ENCODE results near the gene SLC30A7.
A peak's percentile ranks its signal among the peaks of the same experiment; 100 is the strongest.
"Not testable (repeated sequence)": the region's sequence is repeated elsewhere in the genome, so short reads cannot be mapped to it uniquely, and the experiment has no call there.

Gene SLC30A7, protein sequence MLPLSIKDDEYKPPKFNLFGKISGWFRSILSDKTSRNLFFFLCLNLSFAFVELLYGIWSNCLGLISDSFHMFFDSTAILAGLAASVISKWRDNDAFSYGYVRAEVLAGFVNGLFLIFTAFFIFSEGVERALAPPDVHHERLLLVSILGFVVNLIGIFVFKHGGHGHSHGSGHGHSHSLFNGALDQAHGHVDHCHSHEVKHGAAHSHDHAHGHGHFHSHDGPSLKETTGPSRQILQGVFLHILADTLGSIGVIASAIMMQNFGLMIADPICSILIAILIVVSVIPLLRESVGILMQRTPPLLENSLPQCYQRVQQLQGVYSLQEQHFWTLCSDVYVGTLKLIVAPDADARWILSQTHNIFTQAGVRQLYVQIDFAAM

DNA sequence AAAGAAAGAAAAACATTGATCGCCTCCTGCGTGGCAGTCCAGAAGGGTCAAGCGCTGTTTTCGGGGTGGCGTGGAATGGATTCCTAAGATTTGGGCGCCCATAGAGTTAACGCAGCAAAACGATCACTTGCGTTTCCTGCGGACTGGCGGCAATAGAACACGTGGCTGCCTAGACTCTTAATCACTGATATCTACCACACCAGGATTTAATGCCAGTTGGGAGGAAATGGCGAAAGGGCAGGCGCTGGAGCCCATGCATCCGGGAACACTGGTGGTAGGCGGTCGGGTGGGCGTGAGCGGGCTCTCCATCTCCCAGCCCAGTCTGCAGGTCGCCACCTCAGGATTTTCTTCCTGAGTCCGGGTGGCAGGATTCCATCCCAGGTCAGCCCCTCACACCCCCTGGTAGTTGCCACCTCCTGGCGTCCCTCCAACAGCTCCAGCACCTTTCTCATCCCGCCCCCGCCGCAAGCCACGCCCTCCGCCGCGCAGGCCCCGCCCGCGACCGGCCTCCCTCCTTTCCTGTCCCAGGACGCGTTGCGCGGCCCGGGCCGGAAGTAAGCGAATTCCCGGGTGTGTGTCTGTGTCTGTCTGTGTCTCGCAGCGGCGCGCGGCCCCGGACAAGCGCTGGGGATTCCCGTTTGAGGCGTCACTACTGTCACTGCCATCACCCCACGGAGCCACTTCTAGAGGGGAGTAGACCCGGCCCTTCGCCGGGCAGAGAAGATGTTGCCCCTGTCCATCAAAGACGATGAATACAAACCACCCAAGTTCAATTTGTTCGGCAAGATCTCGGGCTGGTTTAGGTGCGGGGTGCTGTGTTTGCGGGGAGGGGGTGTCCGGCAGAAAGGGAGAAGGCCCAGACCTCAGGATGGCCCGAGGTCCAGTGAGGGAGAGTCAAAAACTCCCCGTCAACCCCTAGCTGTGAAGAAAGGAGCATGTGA is at the start of gene SLC30A7:
TSS of gene SLC30A7 (plus strand) at position 551 of the 941 bp plus-strand sequence. CDS start at position 724, 173 bp downstream.
- DNase-seq: peak; percentile 90

DNA sequence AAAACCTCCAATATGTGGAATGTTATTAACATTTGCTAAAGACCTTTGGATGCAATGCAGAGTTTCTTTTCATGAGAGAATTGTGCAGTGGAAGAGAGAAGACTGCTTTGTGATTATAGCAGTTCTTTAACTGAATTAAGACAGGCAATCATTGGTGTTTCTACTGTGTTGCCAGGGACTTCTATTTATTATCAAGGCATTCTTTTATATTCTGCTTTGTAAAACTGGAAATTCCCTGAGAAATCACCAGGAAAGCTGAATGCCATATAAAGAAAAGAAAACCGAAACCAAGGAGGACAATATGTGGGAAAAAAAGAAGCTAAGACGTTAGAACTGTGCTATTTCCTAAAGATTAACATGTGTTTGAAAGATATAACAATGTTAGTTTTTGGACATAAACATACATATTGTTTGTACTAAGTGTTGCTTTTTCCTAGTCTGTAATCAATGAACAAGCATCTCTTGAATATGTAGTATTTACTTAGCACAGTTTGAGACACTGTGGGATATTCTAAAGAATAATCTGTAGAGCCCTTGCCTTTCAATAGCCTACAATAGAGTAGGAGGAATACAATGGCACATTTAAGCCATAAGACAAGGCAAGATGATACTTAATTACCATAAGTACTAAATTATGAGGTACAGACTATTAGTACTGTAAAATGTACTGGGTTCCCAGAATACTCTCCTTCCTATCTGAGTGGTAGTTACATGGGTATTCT is 48.4 kb upstream of the SLC30A7 start:
- peak; percentile 58 for DNase-seq

DNA sequence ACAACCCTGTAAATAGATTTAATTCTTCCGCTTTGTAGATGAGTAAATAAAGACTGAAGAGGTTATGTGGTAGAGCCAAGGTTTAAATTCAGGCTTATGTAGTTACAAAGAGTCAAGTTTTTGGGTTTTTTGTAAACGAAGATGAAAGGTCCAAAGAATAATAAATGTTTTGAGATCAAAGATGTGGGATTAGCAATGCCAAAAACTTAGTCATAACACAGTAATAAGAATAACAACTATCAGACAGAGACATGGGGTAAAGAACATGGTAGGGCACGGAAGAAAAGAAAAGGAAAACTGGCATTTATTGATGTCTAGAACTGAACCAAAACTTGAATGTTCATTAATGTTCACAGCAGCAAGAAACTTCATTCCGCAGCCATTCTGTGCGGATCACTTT is 44.2 kb upstream of the SLC30A7 start:
- no peak for DNase-seq

DNA sequence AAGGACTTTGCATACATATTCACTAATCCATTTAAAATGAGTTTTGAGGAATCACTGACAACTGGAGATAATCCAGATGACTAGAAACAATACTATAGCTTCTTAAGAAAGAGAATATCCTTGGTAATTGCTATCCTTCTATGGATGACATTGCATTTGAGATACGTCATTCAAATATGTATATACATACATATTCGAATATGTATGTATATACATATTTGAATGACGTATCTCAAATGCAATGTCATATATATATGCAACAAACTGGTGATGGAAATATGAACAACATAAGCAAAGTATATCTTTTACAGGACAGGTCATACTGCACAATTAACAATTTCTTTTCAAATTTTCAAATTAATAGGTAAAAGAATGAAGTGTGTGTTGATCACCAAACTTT is 42.9 kb upstream of the SLC30A7 start:
- DNase-seq: no peak

DNA sequence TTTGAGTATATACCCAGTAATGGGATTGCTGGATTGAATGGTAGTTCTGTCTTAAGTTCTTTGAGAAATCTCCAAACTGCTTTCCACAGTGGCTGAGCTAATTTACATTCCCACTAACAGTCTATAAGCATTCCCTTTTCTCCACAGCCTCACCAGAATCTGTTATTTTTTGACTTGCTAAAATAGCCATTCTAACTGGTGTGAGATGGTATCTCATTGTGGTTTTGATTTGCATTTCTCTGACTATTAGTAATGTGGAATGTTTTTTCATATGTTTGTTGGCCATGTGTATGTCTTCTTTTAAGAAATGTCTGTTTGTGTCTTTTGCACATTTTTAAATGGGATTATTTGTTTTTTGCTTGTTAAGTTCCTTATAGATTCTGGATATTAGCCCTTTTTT is 40.8 kb upstream of the SLC30A7 start:
- not testable (repeated sequence) for DNase-seq

DNA sequence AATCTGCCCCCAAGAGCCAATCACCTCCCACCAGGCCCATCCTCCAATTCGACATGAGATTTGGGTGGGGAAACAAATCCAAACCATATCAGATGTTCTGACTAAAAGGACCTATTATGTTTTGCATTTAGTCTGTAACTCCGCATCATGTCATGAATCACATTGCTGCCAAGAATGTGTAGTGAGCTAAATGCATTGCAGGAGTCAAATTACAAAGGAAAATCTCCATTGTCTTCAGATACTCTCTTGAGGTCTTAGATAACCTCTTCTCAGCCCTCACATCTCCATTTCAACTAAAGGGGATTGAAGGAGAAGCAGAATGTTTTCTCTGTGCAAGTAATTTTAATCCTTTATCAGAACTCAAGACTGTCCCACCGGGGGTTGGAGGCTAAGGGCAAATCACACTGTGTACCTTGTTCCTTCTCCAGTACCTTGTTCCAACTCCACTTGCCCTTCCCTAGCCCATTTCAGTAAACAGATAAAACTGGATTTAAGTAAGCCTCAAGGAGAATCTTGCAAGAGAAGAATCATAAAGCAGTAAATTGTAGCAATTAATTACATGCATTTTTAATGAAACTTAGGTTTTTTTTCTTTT is 35.4 kb upstream of the SLC30A7 start:
- DNase-seq: peak; percentile 7

DNA sequence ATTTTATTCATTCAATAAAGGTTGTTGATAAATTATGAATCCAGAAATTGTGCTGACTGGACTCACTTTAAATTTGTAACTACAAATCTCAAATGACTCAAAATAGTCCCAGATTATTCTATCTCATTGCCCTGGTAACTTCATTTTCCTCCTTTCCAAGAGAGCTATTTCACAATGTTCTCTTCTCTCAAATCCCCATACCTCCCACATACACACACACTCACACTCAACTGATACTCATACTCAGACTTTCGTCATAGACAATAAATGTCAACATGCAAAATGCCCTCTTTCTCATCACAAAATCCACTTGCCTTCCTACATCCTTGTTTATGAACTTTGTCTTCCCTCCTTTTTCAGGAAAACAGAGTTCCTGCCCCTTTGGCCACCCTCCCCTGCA is 34.5 kb upstream of the SLC30A7 start:
- DNase-seq: no peak

DNA sequence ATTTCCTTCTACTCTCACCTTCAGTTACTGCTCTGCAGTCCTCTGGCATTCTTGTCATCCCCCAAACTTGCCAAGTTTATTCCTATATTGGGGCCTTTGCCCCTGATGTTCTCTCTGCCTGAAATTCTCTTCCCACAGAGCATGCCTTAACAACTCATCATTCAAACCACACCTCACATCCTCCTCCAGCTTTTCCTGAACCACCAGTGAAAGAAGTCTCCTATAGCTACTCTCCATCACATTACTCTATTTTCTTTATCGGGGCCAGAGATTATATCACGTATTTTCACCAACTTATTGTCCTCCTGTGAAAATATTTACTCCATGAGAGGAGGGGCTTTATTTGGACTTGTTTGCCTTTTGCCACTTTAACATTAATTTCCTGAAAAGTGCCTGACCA is 33.3 kb upstream of the SLC30A7 start:
- DNase-seq: peak; percentile 33

DNA sequence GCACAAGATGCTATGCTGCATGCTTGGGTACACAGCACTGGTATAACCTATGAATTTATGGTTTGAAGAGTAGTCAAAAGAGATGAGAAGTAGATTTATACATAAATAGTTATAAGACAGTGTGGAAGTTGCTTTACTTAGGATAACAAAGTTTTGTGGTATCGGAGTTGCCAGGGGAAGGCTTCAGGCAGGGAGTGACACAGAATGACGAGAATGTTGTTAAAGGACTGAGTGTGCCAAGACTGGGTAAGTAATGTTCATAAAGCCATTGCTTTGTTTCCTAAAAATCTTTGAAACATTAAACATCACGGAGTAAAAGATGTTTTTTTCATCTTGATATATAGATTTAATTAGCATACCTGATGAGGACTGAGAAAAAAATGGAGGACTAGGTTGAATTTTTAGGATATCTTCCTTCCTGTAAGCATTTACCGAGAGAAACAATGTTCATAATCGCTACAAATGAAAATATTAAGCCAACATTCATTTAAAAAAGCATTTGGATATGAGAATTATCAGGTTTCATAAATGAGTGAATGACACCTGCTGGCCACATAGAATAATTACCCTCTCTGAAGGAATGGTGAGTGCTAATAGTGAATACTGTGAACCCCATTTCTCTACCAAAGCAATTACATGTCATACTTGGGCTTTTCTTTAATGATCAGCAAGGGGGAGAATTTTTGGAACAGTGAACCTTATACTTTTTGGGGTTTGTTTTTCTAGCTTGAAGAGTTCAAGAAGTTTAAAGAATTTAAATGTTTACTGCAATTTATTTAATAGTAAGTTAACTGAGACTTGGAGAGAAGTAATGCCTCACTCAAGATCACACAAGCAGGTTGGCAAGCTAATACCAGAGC is 29.6 kb upstream of the SLC30A7 start:
- peak; percentile 46 for DNase-seq

DNA sequence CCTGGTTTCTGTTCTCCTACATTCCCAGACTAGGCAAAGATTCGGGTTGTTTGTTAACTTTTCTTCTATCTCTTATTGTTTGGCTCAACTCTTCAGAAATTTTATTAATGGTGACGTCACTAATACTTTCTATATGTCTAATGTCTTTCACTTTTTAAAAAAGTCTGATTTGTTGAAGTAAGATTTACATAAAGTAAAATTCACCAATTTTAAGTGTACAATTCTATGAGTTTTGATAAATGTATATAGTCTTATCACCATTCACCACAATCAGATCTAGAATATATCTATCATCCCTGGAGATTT is 29.0 kb upstream of the SLC30A7 start:
- DNase-seq: no peak

DNA sequence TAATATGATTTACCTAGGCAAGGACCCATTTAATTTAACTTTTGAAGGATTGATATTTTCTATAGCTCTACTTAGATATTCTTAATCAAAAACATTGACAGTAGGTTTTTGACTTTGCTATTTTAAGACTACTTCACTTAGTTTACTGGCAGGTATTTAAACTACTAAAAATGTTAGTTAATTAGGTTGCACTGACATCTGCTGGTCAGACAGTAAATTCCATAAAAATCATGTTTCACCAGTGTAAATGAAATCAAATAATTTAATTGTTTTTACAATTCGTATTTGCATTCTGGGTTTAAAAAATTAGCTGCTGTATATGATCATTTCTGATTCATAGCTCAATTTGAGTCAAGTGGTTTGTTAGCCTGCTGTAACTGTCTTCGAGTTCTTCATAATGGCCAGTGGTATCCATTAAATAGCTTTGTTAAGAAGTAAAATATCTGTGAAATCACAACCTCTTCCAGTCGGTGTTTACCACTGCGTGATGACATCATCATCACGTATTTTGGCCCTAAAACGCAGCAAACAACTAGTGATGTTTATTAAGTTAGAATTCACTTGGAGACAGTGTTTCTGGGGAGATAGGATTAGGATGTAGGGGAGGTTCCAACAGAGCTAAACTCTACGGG is 27.4 kb upstream of the SLC30A7 start:
- DNase-seq: peak; percentile 47

DNA sequence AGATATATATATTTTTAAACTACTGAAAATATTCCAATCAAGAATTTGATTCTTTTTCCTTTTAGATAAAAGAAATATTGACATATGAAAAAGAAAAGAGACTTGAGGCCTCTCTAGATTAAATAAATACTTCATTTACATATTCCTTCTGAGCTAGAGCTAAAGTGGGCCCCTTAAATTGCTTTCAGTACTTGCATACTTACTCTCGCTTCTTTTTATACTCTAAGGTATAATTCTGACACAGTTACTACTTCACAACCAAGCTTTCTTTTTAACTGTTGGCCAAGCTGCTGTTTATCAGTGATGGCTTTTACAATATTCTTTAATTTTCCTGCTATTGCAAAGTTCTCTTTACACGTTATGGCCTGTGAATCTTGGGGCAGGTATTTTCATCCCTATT is 25.9 kb upstream of the SLC30A7 start:
- DNase-seq: no peak

DNA sequence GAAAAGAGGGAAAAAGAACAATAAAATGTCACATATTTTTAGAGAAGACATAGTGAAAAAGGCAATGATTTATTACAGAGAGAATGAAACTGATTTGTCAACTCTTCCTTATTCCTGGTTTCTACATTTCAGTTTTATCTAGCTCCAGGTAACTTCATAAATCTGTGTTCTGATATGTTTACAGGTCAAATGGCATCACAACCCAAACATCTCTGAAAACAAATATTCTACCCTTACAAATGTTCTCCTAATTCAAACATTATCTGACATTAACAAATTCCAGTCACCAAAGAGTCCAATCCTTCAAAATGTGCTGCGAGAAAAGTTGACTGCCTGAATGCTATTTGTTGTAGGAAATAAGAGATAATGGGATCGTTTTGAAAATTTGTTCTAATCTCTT is 21.5 kb upstream of the SLC30A7 start:
- DNase-seq: no peak

DNA sequence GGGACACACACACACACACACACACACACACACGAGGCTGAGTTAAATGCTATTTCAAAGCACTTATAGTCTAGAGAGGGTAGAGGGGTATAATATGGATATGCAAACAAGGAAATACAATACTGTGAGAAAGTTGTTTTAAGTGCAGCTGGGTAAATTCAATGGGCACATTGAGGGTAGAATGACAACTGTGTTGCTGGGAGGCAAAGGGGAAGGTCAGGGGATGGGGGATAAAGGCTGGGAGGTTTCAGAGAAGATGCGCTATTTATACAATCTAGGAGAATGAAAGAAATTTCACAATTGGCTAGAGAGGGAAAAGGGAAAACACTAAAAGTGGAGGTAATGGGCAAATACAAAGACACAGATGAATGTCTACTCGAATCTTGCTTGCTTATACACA is 20.7 kb upstream of the SLC30A7 start:
- DNase-seq: no peak

DNA sequence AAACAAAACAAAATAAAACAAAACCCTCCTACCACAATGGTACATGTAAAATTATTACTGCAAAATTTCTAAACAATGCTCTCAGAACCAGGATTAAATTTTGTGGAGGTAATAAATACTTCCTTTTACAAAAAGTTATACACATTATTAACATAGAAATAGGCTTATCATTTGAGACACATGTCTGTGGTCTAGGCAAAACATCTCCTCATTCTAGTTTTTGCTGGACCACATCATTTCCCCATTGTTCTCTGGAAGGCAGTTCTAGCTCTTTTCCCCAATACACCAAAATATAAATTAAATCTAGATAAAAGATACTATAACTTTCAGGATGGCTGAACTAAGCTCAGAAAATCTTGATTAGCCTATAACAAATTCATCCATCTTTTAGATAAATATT is 19.6 kb upstream of the SLC30A7 start:
- no peak for DNase-seq

DNA sequence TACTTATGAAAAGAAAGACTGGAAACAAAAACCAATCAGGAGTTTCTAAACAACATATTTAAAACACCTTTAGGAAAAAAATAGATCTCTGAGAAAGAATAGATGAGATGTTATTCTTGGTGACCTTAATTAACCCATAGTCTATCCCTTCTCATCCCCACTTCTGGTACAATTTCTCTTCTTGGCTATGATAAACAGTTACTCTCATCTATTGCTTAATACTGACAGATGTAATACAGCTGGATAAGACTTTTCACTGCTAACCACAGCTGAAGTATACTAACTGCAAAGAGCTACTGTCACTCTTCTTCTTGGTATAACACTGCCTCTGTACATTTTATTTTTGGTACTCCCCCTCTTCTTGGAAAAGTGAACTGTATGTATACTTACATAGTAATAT is 16.5 kb upstream of the SLC30A7 start:
- DNase-seq: no peak

DNA sequence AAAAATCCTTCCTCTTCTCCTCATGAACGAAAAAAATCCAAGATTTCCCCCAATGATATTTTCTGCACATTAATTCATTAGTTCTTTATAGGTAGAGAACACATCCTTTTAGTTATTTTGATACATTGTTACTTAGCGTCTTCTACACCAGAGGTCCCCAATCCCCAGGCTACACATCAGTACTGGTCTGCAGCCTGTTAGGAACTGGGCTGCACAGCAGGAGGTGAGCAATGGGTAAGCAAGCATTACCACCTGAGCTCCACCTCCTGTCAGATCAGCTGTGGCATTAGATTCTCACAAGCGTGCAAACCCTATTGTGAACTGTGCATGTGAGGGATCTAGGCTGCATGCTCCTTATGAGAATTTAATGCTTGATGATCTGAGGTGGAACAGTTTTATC is 14.2 kb upstream of the SLC30A7 start:
- no peak for DNase-seq

DNA sequence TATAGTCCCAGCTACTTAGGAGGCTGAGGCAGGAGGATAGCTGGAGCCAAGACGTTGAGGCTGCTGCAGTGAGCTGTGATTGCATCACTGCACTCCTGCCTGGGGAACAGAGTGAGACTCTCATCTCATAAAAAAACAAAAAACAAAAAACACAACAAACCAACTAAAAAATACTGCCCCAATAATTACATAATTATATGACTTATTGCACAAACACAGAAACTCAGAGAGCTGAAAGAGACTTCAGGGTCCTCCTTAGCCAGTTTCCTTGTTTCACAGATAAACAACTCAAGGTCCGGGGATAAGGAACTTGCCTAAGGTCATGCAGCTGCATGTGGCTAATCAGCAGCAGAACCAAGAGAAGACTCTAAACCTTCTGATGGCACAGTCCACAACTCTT is 13.2 kb upstream of the SLC30A7 start:
- DNase-seq: no peak

DNA sequence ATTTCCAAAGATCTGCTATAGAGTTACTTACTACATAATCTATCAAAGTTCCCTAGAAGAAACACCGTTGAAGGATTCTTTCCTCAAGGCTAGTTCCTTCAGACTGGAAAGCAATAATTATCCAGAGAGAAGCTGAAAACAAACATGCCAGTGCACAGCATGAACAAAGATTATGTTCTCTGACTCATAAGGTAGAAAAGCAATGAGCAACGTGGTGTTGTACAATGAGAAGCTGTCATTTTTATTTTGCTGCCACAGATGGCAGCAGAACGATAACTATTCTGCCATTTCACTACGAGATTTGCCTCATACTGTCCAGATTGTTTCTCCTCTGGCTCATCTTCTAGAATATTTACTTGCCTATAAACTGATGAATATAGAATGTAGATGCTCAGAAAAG is 11.9 kb upstream of the SLC30A7 start:
- peak; percentile 85 for DNase-seq

DNA sequence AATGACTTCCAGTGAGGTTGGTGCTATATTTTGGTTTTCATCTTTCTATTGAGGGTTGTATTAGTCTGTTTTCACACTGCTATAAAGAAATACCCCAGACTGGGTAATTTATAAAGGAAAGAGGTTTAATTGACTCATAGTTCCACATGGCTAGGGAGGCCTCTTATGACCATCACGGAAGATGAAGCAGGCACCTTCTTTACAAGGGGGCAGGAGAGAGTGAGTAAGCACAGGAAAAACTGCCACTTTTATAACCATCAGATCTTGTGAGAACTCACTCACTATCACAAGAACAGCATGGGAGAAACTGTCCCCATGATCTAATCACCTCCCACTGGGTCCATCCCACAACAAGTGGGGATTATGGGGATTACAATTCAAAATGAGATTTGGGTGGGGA is 6.9 kb upstream of the SLC30A7 start:
- not testable (repeated sequence) for DNase-seq

DNA sequence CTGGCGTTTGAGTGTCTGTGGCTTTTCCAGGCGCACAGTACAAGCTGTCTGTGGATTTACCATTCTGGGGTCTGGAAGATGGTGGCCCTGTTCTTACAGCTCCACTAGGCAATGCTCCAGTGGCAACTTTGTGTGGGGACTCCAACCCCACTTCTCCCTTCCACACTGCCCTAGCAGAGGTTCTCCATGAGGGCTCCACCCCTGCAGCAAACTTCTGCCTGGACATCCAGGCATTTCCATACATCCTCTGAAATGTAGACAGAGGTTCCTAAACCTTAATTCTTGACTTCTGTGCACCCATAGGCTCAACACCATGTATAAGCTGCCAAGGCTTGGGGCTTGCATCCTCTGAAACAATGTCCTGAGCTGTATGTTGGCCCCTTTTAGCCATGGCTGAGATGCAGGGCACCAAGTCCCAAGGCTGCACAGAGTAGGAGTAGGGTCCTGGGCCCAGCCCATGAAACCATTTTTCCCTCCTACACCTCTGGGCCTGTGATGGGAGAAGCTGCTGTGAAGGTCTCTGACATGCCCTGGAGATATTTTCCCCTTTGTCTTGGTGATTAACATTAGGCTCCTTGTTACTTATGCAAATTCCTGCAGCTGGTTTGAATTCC is 5.9 kb upstream of the SLC30A7 start:
- DNase-seq: not testable (repeated sequence)

Measured in kidney glomerular epithelial cell (primary cell).